ENCODE measurements around the gene DYDC2.

The DYDC2 gene

DNA sequence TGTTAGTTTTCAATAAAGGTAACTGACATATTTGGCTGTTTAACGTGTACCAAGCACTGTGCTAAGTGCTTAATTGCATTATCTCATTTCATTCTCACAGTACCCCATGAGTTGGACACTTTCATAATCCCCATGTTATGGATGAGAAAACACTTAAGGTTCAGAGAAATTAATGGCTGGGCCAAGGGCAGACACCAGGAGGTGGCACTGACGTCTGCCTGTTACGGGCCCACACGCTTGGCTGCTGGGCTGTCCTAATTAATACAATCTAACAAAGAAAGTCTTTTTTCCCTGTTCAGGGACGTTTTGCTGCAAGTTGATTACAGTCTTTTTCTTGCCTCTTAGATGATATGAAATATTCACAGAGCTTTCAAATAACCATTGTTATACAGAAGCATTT lies 16.1 kb downstream of the DYDC2 start:
- no peak for DNase-seq (ENCODE audit: low read depth)

DNA sequence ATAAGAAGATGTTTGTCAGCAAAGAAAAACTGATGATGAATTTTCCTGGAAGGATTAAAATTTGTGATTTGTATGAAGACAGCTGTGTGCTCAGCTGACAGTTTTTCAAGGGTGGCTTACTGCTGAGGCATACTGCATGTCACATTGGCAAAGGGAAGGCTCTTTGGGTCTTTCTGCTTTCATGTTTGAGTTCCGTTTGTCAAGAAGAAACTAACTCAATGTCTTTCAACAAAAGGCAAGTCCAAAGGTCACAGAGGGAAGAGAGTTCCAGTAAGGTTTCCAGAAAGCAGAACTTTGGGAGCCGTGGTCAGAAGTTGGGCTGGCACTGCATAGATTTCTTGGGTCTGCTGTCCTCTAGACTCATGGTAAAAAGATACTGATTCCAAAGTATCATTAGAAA lies 16.9 kb downstream of the DYDC2 start:
- no peak for DNase-seq (ENCODE audit: low read depth)

DNA sequence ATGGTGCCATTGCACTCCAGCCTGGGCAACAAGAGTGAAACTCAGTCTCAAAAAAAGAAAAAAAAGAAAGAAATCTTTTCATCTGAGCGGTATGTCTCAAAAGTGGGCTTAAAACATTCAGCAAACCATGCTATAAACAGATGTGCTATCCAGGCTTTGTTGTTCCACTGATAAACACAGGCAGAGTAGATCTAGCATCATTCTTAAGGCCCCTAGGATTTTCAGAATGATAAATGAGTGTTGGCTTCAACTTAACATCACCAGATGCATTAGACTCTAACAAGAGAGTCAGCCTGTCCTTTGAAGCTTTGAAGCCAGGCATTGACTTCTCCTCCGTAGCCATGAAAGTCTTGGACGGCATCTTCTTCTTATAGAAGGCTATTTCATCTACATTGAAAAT lies 23.1 kb downstream of the DYDC2 start:
- no peak for DNase-seq (ENCODE audit: low read depth)

DNA sequence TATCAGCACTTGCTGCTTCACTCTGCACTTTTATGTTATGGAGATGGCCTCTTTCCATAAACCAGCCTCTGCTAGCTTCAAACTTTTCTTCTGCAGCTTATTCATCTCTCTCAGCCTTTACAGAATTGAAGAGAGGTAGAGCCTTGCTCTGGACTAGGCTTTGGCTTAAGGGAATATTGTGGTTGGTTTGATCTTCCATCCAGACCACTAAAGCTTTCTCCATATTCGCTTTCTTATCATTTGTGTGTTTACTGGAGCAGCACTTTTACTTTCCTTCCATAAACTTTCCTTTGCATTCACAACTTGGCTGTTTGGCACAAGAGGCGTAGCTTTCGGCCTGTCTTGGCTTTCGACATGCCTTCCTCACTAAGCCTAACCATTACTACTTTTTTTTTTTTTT lies 23.6 kb downstream of the DYDC2 start:
- DNase-seq (ENCODE audit: low read depth): no peak

DNA sequence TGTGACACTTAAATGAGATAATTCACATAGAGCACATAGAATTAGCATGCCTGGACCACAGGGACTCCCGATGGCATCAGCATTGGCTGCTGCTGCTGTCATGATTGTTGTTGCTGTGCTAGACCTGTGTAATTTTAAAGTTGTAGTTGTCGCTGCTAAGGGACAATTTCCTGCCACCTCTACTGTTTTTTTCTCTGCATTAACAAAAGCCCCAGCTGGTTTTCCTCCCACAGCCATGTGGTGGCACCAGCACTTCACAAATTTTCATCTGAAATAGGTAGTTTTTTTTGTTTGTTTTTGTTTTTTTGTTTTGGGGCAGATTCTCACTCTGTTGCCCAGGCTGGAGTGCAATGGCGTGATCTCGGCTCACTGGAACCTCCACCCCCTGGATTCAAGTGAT lies 26.4 kb downstream of the DYDC2 start:
- DNase-seq (ENCODE audit: low read depth): no peak

DNA sequence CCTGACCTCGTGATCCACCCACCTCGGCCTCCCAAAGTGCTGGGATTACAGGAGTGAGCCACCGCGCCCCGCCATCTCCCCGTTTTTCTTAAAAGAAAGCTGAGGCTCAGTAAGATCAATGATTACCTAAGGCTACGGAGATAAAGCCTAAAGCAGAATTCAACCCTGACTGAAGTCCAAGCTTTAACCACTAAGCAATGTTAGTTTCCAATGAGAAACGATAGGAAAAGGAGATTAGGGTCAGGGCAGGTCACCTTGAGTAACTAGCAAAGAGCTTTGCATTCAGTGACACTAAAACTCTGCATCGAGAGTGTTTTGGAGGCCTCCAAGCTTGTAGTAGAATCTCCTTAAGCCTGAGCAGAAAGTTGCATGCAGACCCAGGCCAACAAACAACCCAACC lies 34.2 kb downstream of the DYDC2 start:
- no peak for DNase-seq (ENCODE audit: low read depth)

DNA sequence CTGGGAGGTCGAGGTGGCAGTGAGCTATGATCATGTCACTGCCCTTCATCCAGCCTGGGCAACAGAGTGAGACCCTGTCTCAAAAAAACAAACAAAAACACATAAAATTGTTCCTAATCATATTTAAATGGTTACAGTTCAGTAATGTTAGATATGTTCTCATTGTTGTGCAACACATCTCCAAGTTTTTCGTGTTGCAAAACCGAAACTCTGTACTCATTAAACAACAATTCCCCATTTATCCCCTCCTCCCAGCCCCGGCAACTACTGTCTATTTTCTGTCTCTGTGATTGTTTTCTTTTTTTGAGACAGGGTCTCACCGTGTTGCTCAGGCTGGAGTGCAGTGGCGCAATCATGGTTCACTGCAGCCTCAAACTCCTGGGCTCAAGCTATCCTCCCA lies 35.7 kb downstream of the DYDC2 start:
- DNase-seq (ENCODE audit: low read depth): no peak

DNA sequence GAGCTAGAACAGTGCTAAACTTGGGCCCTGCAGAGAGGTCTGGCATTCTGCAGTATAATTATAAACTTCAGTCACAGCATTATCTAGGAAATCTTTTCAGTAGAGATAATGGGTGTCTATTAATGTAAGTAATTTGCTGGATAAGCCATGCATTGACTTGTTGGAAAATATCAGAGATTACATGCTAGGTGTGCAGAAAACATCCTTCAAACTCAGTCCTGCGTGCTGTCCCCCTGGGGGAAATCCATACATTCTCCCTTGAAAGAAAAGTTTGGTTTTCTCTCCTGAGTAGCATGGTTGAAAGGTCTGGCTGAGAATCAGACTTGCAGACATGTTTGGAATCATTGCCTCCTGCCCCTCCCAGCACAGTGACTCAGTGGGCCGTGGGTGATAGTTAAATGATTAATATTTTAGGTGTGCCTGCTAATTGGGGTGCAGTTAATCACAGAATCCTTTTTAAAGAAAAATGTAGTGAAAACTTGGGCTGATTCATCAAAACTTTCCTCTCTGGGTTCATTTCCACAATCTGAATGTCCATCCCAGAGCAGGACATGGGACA lies 37.9 kb downstream of the DYDC2 start:
- no peak for DNase-seq (ENCODE audit: low read depth)

DNA sequence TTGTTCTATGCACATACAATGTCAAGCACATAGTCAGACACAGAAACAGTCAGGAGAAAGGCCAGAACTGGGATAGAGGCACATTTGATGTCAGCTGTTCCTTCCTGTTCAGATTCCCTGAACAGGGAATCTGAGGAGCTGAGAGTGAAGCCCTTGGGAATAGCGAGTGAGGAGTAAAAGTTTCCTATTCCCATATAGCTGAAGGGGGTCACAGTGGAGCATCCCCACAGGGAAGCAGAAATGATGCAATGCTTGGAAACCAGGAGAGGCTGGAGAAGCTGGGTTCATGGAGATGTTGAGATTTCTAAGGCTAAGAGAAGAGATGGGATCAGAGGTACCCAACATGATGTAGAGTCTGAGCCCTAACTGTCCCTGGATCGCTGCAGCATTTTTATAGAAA lies 40.4 kb downstream of the DYDC2 start:
- DNase-seq (ENCODE audit: low read depth): no peak

DNA sequence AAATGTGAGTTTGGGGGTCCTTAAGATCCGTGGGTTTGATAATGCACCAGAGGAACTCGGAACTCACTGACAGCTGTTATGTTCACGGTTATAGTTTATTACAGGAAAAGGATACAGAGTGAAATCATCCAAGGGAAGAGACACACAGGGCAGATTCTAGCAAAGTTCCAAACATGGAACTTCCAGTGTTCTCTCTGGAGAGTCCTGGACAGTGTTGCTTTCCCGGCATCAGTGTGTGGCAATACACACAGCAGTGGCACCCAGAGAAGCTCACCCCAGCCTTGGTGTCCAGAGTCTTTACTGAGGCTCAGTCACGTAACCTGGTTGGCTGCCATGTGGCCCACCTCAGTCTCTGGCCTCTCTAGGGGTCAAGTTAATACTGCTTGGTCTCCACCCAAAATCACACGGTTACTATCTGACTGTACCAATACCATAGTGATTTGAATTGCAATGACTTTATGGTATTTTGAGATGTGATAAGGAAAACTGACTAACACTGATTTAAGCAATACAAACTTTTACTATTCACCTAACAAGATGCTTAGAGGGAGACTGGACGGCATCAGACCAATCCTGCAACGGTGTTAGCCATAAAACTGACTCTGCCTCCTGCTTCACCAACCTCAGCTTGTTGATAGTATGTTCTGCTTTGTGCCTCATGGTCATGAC lies 43.7 kb downstream of the DYDC2 start:
- no peak for DNase-seq (ENCODE audit: low read depth)

DNA sequence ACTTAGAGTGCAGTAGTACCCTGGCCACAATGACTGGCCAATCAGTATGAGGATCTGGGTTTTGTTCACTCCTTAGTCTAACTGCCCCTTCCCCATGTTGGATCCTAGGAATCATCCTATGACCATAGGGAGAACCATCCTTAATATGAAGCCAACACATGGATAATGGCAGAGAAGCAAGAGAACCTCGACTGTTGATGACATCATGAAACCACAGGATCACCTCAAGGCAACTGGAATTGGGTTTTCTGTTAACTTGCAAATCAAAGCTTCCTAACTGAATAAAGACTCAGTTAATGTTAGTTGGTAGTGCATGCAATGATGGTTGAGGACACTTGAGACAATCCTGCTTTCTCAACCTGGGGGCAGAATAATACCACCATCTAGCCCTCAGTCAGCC lies 48.5 kb downstream of the DYDC2 start:
- no peak for DNase-seq (ENCODE audit: low read depth)

DNA sequence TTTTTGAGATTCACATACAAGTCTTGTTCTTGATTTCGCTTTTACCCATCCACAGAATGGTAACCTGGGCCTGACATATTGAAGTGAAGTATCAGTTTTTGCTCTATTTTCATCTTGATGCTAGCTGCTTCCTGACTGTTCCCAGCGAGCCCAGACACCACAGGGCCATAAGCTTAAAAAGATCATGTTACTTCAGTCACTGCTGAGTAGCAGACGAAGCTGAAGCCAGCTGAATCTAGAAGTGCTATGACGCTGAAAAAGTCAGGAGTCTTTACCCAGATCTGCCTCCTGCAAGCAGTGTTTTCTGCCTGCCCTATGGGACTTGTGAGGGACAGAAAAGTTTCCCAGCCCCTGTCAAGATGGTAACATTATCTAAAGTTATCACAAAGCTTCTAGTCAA lies 49.0 kb downstream of the DYDC2 start:
- DNase-seq (ENCODE audit: low read depth): no peak

DNA sequence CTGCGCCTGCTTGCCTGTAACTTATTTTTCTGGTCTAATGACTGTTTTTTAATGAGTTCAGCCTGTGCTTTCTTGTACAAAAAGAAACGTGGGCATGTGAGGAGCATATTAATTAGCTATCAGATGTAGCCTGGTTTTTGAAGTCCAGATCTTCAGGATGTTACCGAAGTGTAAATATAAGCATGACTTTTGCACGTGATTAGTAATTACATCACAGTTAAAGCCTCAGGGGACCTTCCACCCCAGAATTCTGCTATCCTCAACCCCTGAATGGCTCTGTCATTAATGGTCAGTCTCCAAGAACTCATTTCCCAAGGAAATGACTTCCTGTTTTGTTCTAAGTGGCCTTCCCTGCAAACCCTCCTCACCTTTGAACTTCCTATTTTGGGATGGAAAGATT lies 49.6 kb downstream of the DYDC2 start:
- DNase-seq (ENCODE audit: low read depth): no peak

DNA sequence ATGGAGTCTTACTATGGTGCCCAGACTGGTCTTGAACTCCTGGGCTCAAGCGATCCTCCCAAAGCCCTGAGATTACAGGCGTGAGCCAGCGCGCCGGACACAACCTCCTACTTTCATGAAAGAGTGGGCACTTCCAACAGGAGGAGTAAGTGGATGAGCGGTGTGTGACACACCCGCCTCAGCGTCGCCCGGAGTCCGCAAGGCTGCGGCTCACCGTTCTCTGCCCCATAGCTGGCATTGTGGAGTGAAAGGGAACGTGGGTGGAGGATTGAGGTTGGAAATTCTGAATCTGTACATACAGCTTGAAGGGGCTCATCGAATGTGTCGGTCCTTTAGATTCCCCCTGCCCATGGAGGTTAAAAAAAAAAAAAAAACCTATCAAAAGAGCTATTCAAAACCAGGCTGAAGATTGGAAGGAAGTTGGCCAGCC lies 51.2 kb downstream of the DYDC2 start:
- no peak for DNase-seq (ENCODE audit: low read depth)

DNA sequence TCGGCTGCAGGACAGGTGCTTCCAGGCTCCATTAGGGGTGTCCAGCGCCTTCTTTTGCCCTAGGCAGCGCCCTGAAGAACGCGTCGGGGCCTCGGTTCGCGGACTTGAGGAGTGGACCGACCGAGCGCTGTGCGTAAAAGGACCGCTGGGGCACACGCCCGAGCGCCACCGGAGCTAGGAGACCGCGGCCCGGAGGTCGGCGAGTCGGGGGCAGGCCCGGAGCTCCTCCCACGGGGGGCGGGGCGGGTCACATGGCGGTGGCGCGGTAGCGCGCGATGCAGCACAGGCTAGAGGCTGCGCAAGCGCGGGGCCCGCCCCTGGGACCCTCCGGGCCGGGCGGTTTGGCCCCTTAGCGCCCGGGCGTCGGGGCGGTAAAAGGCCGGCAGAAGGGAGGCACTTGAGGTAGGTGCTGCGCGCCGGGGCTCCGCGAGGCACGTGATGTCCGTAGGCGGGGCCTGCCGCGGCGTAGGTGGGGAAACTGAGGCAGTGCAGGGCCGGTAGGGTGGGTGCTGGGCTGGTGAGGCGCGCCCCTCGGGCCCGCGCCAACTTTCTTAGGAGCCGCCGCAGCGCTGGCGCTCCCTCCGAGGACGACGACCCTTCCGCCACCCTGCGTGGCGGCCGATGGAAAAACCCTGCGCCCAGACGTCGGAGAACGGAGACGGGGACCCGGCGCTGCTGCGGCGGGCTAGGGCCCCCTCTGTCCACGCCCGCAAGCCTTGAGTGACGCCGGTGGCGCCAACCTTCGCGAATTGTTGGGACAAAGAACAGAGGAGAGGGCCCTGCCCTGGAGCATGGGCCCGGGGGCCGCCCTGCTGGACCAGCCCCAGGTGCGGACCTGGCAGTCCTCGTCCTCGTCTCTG lies 51.9 kb downstream of the DYDC2 start, which contains the start of gene PRXL2A:
PRXL2A (plus strand) TSS at position 310 of the 860 bp plus-strand sequence. CDS start 11,917 bp downstream, outside the sequence.
- no peak for DNase-seq (ENCODE audit: low read depth)

DNA sequence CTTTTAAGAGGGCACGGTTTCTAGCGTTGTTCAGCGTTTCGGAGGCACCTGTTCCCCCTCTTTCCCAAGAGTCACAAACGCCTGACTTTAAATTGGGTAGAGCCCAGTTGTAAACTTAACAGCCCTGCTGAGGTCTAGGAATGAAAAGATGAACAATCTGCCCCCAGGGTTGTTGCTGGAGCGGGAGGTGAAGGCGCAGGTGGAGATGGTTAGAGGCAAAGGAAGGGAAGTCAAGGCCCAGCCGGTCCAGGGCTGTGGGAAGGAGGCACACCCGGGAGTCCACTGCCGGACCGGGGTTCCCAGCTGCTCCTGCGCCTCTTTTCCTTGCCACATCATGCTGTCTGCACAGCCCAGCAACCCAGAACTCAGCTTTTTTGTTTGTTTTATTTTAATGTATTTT lies 52.5 kb downstream of the DYDC2 start:
- DNase-seq (ENCODE audit: low read depth): no peak

DNA sequence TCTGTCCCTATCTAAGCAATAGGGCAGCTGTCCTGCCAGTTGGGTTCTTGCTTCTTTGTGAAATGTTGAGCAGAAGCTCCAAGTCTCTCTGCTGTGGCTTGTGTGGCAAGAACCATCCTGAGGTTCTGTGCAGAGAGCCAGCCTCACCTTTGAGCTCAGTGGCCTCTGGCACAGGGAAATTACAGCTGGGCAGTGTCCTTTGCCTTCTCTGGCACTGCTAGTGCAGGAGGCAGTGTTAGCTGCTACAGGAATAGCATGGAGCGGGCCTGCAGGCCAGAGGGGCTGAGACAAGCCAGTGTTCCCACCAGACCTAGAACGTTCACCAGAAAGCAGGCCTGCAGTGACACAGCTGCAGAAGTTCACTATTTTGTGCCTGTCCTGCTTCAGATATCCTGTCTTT lies 53.5 kb downstream of the DYDC2 start:
- DNase-seq (ENCODE audit: low read depth): no peak

DNA sequence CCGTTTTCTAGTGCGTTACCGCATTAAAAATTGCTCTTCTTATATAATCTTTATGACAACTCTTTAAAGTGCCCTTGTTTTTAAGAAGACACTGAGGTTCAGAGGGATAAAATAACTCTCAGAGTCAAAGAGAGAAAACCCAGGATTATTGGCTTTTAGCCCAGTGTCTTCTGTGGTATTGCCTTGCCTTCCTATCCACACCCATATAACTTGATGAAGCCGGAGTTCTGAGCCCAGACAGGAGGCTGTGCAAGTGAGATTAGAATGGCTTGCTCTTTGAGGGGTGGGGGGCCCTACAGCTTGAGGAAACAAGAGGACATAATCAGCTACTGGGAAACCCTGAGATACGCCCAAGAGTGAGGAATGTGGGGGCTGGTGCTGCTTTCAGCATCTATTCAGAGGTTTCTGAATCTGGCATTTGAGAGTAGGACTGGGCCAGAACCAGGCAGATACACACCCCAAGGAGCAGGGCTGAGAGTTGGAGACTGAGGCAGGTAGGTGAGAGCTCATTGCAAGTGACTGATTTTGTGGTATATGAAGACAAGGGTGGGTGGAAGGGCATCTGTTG lies 54.1 kb downstream of the DYDC2 start:
- no peak for DNase-seq (ENCODE audit: low read depth)

DNA sequence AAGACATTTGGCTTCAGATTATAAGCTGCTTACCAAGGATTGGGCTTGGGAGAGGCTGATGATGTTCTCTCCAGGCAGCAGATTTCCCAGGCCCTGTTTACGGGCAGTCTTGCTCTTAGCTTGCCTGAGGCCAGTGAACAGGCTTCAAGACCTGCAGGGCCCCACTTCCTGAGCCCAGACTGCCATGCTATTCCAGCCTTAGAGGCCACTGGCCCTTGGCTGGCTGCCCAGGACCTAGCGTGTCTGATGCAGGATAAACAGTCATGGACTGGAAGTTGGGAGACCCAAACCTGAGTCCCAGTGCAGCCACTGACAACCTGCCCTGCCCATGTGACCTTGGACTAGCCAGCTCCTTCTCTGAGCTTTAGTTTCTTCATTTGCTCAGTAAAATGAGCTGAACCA lies 54.7 kb downstream of the DYDC2 start:
- DNase-seq (ENCODE audit: low read depth): no peak

DNA sequence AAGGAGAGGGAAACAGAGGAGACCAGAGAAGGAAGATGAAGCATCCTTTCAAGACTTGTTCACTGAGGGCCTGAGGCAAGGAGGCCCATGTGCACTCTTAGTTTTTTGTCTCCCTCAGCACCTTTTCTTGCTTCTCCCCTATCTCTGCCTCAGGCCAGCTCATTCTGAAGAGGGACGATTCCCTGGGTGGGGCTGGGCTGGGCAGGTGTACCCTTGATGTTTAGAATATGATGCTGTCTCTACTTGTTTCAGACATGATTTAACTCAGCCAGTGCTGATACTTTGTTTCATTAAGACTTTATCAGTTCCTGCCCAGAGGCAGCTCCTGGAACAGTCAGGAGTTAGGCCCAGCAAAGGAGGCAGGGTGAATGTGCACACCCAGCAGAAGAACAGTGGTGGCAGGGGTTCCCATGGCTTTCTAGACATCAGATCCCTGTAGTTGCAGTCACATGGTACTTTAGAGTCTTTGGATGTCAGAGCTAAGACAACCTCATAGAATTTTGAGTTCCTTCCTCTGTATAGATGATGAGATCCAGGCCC lies 55.2 kb downstream of the DYDC2 start:
- no peak for DNase-seq (ENCODE audit: low read depth)

DNA sequence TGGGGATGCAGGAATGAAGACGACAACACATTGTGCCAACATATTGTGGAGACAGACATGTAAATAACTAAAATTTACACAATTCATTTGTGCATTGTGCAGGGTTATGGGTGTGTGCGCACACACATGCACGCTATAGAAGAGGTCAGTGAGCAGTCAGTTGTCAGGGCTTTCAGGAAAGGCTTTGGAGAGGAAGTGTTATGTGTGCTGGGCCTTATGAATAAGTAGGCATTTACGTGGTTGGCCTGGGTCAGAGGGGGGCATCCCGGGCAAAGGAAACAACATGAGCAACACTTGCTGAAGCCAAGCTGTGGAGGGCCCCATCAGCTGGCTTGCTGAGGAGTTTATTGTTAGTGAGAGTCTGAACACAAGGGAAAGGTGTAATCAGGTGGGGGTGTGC lies 55.9 kb downstream of the DYDC2 start:
- no peak for DNase-seq (ENCODE audit: low read depth)

DNA sequence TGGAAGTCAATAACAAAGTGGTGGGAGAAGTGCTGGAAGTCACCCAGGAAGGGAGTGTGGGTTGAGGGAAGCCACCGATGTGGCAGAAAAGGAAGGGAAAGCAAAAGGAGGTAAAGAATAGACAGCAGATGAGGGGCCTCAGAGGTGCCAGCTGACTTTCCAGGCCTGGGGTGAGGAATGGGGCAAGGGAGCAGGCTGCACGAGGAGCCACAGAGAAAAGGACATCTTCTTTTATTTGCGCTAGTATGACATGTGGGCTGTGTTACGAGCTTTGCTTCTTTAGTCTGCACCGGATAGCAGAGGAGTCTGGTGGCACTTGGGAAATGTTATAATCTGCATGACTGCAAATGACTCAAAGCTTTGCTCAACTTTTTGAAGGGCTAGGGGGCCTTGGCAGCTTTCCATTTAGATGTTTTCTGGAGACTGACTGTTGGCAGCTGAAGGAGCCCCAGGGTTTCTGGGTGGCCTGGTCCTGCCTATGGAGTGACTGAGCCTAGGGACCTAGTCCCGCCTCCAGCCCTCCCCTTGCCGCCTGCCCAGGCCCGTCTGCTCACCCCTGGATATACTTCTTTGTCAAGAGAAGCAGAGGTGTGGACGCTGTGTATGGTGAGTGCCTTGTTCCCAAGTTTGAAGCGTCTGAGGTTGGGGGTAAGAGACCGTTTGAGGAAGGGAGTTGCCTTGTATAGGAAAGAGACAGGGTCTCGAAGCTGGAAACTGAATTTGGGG lies 56.9 kb downstream of the DYDC2 start:
- DNase-seq (ENCODE audit: low read depth): no peak

All from GM04504 (cell line).